Amniotic stem cell (primary cell): ENCODE measurements around the gene TRIM44.
"Not testable (repeated sequence)": the region's sequence is repeated elsewhere in the genome, so short reads cannot be mapped to it uniquely, and the experiment has no call there.

Source experiments
- DNase-seq: peaks from one replicate; lab custom pipeline; 2025; lab: John Stamatoyannopoulos, UW

TRIM44 gene

GRCh38 chr11:35632301-35632700 lies 30.3 kb upstream of the TRIM44 start:
- DNase-seq, result no peak

GRCh38 chr11:35633827-35634423 lies 28.6 kb upstream of the TRIM44 start:
- no peak for DNase-seq

GRCh38 chr11:35635933-35636332 lies 26.6 kb upstream of the TRIM44 start:
- no peak for DNase-seq

GRCh38 chr11:35639591-35640179 lies 22.9 kb upstream of the TRIM44 start:
- DNase-seq, result no peak

- DNase-seq, result no peak
Observed at GRCh38 chr11:35641171-35641897, 21.2 kb upstream of the TRIM44 start.

GRCh38 chr11:35641964-35642363 lies 20.6 kb upstream of the TRIM44 start:
- no peak for DNase-seq

- no peak for DNase-seq
Observed at GRCh38 chr11:35647421-35648093, 15.0 kb upstream of the TRIM44 start.

- DNase-seq, result peak; percentile 43
Observed at GRCh38 chr11:35650006-35650405, 12.6 kb upstream of the TRIM44 start.

GRCh38 chr11:35650467-35650866 lies 12.1 kb upstream of the TRIM44 start:
- no peak for DNase-seq

GRCh38 chr11:35651263-35651662 lies 11.3 kb upstream of the TRIM44 start:
- DNase-seq, result no peak

GRCh38 chr11:35652786-35653185 lies 9.8 kb upstream of the TRIM44 start:
- DNase-seq, result not testable (repeated sequence)

- DNase-seq, result no peak
Observed at GRCh38 chr11:35654711-35655110, 7.9 kb upstream of the TRIM44 start.

GRCh38 chr11:35655254-35655653 lies 7.3 kb upstream of the TRIM44 start:
- DNase-seq, result no peak

- DNase-seq, result no peak
Observed at GRCh38 chr11:35655856-35656255, 6.7 kb upstream of the TRIM44 start.

- DNase-seq, result no peak
Observed at GRCh38 chr11:35658020-35658948, 4.3 kb upstream of the TRIM44 start.

GRCh38 chr11:35661534-35661933 lies 1.0 kb upstream of the TRIM44 start:
- DNase-seq, result no peak

- no peak for DNase-seq
Observed at GRCh38 chr11:35662061-35662648, 420 bp upstream of the TRIM44 start.

GRCh38 chr11:35663408-35663702 lies 780 bp downstream of the TRIM44 start:
- no peak for DNase-seq

GRCh38 chr11:35664977-35665441 lies 2.4 kb downstream of the TRIM44 start:
- no peak for DNase-seq

- no peak for DNase-seq
Observed at GRCh38 chr11:35667257-35667656, 4.7 kb downstream of the TRIM44 start.

- not testable (repeated sequence) for DNase-seq
Observed at GRCh38 chr11:35668350-35668749, 5.8 kb downstream of the TRIM44 start.
